Measurements from ENCODE around the gene CRHR2.
"Not testable (repeated sequence)": the region's sequence is repeated elsewhere in the genome, so short reads cannot be mapped to it uniquely, and the experiment has no call there.

Gene CRHR2

DNA sequence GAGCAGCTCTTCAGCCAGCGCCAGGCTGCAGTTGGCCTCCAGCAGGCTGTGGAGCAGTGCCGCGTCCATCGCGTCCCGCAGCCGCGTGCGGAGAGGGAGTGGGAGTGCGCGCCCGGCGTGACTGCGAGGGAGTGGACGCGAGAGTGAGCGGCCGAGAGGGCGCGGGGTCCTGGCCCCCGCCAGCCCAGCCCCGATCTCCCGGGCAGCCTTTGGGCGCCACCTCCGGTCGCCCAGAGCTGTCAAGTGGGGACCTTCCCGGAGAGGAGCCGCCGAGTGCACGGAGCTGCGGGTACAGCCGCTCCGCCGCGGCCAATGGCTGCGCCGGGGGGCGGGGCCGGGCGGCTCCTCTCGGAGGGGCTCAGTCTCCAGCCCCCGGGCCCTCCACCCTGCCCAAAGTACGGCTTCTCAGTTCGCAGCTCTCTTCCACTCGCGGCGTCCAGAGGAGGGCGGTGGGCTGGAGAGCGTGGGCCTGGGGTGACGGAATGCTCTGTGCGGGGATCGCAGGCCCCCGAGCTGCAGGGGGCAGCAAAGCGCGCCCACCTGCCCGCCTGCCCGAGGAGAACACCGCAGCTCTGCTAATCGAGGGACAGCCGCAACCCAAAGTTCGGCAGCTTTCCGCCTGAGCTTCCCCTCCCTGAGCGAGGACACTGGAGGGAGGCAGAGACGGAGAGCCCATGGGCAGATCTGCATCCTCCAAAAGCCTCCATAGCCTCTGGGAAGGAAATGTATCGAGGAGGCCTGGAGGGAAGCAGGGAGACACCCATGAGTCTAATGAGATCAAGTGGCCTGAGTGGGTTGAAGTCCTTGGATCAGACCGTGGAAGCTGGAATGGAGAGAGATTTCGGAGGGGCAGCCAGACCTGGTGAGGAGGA lies at the start of gene CRHR2:
Gene CRHR2, minus strand, starts transcription at position 245 of the 872 bp plus-strand sequence. Its CDS starts 176 bp downstream, at position 69.
- peak; percentile 7 to 42 for DNase-seq

DNA sequence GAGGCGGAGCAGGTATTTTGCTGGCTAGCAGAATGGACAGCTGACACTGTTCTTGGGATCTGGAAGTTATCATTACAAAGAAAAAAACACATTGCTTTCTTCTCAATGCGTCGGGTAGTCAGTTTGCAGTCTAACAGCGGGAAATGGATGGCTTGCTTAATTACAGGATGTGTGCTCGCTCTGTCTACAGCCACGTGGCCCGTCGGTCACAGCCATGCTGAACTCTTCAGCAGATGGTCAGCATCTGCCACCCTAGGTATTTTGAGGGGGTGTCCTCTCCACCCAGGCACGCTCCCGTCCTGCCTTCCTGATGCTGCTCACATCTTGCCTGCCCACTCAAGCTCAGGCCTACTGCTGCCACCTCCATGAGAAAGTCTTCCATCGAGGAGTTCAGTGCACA lies 49.3 kb upstream of the CRHR2 start:
- DNase-seq: no peak

DNA sequence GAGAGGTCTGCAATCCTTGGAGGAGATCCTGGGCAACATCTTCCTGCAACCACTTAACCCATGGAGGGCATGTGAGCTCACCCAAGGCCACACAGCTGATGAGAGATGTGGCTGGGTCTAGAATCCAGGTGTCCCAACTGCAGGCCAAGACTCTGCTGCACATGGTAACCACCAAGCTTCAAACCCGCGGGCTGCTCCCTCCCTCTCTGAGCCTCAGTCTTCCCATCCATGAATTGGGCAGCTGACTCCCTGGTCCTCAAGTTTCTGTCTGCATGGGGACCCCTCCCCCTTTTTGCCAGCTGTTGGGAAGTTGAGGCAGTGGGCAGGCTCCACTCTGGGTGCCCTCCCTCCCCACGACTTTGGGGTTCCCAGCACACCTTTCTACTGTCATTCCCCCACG lies 48.7 kb upstream of the CRHR2 start:
- no peak for DNase-seq

DNA sequence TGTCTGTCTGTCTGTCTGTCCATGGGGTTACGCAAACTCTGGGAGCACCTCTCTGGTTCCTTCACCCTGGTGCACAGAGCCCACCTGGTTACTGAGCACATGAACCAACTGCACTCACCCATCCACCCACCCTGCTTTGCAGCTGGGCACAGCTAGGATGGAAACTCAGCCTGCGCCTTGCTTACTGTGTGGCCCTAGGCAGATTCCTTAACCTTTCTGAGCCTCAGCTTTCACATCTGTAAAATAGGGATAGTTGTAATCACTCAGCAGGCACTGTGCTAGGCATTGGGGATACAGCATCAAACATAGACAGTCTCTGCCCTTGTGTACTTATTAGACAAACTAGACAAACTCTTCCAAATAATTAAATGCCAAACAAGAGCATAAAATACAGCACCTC lies 47.8 kb upstream of the CRHR2 start:
- no peak for DNase-seq

DNA sequence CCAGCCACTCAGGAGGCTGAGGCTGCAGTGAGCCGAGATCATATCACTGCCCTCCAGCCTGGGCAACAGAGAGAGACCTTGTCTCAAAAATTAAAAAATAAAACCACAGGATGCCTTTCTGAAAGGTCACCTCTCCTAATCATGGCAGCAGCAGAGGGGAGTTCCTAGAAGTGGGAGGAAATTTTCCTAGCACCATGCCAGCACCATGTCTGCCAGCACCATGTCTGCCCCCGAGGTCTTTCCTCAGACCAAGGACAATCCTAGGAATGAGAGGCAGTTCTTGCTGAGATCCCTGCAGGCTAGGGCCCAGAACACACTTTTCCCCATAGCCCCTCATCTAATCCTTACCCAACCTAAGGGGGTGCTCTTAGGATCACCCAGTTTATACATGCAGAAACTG lies 47.4 kb upstream of the CRHR2 start:
- no peak for DNase-seq

DNA sequence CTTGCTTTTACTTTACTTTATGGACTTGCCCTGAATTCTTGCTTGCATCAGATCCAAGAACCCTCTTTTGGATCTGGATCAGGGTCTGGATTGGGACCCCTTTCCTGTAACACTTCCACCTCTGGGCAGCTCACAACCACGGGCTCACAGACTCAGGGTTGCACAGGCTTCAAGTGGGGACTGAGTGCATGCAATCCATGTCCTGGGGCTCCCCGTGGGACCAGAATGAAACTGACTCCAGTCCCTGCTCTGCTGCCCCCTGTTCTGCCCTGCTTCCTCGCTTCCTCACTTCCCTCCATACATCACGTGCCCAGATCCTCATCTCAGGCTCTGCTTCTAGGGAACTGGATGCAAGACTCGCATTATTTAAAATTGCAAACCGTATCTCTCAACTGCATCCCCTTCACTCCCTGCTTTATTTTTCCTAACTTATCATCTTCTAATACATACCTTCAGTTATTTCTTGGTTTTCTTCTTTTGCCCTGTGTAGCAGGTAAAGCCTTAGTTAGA lies 46.4 kb upstream of the CRHR2 start:
- no peak for DNase-seq

DNA sequence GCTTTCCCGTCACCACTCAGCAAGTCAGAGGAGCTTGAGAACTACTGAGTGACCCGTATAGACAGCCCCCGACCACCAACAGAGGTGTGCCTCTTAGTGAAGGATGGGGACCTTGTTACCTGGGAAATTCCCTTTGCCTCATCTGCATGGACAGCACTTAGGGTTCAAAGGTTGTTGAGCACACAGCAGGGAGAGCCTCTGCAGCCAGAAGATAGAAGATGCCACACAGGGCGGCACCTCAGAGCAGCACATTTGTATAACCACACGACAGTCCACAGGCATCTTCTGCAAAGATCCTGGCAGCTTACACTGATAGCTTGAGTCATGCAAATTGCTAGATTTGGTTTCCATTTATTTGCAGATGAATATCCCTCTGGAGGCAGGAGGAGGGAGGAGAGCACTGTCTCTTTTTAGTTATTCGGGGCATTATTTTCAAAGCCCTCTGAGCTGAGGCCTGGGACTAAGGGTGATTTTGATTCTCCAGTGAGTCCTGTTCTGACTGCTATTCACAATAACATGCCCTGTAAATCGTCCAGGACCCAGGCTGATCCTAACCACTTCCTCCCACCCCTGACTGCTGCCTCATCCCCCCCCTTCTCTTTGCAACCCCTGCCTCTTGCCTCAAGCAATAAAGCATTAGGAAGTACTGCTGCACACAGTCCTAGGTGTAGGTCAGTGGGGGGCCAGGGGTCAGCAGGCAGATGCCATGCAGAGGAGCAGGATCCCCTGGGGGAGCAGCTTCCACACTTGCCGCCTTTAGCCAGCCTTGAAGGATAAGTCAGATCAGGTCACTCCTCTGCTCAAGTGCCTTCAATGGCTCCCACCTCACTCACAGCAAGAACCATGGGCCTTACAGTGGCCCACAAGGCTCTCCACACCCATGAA lies 45.0 kb upstream of the CRHR2 start:
- DNase-seq: peak; percentile 73 to 79

DNA sequence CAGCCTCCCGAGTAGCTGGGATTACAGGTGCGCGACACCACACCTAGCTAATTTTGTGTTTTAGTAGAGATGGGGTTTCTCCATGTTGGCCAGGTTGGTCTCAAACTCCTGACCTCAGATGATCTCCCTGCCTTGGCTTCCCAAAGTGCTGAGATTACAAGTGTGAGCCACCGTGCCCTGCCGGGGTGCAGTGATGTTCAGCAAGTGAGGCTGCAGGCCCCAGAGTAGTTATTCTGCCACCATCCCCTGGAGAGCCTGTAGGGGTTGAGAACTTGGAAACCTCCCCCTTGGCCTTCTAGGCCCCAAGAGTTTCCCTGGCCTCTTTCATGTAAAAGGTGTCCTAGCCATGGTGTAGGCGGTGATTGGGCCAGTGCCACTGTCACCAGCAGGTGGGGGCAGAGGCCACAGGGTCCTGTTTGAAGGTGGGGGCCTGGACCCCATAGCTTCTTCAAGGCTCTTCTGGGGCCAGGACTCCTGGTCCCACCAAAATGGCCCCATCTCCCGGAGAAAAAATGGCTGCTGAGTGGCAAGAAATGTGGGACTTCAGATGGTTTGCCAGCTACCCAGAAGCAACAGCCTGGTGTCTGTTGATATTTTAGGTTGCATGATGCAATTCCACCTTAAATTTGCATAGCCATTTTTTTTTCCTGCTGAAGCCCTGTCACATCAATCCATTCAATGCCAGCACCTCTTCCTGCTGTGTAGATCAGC lies 44.2 kb upstream of the CRHR2 start:
- DNase-seq: no peak

DNA sequence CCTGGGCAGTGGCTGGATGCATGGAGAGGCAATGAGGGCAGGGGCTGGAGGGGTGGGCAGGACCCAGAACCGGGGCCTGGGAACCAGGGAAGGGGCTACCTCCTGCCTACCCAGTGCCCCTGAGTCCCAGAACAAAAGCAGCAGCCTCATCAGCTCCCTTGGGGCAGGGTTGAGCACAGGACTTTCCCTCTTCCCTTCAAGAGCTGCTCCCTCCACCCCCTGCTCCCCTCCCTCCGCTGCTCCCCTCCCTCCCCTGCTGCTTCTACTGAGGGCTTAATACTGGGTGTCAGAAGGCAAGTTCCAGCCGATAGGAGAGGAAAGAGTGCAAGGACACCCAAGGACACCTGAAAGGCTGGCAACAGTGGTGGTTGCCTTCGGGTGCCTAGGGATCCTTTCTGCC lies 41.5 kb upstream of the CRHR2 start:
- no peak for DNase-seq

DNA sequence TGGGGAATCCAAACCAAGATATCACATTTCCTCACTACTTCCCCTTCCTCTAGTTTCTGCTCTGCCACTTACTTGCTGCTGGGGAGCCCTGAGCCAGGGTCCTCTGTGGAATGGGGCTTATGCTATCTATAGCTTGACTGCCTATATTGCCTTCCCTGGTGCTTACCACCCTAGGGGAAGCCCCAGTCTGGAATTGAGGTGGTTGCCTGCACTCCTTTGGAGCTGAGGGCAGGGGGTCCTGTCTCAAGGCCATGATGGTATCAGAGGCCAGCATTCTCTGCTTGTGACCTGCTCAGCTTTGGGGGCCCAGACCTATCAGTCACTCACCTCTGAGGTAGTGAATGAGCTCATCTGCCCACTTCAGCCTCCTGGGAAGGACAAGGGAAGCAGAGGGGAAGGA lies 40.4 kb upstream of the CRHR2 start:
- DNase-seq: no peak

DNA sequence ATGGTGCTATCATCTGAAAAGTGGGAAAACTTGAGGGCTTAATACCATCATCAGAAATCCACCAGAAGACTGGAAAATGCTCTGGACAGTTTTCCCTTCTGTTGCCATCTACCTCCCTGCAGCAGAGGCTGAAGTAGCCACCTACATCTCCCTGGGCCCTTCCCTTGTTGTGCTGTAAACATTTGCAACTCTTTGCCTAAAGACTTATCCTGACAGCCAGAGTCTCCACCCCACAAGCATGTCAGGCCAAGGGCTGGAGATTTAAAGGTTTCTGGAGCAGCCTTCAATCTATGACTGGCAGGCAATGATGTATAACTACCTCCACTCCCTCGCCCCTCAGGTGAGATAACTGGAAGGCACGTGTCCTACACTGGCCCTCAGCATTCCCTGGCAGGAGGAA lies 39.9 kb upstream of the CRHR2 start:
- no peak for DNase-seq

DNA sequence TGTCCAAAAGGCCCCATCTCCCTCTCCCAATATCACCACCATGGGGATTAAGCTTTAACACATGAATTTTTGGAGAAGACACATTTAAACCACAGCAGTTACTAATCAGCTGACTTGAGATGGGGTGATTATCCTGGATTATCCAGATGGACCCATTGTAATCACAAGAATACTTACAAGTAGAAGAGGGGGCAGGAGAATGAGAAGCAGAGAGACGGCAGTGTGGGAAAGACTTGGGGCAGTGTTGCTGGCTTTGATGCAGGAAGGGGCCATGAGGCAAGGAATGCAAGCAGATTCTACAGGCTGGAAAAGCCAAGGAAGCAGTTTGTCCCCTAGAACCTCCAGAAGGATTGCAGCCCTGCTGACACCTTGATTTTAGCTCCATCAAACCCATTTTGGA lies 39.0 kb upstream of the CRHR2 start:
- DNase-seq: no peak

DNA sequence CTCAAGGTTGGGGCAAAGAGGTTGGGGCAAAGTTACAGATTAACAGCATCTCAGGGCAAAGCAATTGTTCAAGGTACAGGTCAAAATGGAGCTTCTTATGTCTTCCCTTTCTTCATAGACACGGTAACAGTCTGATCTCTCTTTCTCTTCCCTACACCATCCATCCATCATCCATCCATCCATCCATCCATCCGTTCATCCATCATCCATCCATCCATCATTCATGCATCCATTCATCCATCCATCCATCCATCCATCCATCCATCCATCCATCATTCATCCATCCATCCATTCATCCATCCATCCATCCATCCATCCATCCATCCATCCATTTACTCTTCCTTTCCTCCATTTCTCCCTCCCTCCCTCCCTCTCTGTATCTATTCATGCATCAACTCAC lies 37.2 kb upstream of the CRHR2 start:
- not testable (repeated sequence) for DNase-seq

DNA sequence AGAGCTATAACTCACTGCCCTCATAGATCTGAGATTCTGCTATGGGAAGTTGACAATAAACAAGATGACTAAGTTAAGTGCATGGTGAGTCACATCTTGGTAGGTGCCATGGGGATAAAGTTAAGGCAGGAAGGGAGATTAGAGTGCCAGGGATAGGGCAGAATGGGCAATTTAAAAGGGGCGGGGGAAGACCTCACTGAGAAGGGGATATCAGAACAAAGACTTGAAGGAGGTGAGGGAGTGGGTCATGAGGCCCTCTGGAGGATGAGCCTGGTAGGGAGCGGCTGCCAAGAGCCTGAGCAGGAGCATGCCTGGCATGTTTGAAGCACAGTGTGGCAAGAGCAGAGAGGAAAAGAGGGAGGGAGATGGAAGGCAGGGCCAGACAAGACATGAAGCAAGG lies 34.9 kb upstream of the CRHR2 start:
- no peak for DNase-seq

DNA sequence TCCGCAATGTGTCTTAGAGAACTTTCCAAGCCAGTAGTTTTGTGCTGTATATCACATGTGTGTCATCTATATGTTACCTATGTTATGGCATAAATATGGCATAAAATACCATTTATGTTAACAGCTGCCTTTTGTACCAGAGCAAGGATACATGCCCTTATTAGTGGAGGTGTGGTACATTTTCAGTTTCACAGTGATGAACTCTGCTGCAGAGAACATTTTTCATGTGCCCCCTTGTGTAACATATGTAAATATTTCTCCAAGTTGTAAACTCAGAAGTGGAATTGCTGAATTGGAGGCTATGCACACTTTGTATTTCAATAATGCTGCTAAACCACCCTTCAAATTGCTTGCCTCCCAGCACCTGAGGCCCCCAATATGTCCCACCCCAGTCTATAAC lies 31.9 kb upstream of the CRHR2 start:
- DNase-seq: no peak

DNA sequence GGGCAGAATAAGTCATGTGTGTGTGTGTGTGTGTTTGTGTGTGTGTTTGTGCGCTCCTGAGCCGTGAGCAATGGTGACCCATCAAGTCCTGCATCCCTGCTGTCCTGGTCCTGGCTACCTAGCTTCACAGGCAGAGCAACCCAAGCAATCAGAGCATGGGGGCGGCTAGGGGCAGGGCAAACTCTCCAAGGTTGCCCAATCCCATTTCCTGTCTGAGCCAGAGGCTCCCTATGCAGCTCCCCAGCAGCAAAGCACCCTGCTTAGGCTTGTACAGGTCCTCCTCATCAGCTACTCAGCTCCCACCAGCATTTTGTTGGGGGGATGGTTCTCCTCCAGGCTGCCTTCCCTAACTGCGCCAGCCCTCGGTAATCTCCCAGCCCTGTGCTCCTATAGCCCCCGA lies 31.1 kb upstream of the CRHR2 start:
- no peak for DNase-seq

DNA sequence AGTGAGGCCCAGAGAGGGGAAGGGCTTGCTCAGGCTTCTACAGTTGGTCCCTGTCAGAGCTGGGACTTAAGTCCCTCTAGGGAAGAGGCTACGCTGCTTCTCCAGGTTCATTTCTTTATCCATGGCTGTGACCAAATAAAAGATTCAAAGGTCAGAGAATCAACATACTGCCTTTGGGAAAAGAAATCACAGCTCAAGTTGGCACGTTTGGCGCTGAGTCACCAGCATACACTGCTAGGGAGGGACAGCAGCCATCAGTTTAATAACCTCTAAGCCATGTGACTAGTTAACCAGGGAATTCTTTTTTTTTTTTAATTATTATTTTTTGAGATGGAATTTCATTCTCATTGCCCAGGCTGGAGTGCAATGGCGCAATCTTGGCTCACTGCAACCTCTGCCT lies 28.4 kb upstream of the CRHR2 start:
- DNase-seq: no peak

DNA sequence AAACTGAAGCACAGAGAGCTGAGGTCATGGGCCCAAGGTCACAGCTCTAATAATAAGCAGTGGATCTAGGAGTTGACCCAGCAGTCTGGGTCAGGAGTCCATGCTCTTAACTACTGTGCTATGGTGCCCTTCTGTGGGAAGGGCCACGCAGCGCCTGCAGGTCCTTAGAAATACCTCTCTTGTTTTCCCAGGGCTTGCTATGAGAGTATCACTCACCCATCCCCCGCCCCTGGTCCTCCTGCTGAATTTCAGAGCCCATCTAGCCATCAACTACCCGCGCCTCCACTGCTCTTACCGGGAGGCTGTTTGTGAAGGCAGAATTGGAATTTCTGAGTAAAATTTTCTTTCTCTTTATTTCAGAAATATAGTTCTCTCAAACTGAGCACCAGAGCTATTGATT lies 27.3 kb upstream of the CRHR2 start:
- no peak for DNase-seq

DNA sequence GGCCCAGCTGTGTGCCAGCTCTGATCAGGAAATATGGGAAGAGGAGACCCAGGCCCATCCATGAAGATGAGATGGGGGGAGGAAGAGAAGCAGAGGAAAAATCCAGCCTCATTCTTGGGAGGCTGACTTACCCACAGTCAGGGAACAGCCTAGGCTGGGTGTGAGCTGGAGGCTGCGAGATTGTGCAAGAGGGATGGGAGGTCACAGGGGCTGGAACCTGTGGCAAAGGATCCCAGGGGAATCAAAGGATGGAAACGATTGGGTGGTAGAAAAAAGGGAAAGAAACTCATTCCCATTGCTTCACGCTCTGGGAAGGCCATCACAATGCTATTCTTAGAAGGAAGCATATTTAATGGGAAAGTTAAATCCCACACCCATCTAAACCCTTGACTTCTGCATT lies 26.7 kb upstream of the CRHR2 start:
- no peak for DNase-seq

DNA sequence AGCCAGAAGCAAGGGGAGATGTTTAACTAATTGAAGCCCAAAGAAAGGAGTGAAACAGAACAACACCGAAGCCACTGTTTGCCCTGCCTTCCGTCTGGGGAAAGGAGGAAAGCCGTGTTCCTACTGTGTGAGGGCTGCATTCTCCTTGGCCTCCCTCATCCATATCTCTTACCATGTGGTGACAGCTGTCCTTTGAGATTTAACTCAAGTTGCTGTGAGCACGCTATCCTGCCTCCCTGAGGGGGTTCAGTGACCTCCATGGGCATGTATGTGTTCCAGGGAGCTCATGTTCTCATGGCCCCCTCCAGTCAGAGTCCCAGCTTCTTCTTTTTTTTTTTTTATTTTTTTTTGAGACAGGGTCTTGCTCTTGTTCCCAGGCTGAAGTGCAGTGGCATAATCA lies 26.2 kb upstream of the CRHR2 start:
- DNase-seq: no peak

DNA sequence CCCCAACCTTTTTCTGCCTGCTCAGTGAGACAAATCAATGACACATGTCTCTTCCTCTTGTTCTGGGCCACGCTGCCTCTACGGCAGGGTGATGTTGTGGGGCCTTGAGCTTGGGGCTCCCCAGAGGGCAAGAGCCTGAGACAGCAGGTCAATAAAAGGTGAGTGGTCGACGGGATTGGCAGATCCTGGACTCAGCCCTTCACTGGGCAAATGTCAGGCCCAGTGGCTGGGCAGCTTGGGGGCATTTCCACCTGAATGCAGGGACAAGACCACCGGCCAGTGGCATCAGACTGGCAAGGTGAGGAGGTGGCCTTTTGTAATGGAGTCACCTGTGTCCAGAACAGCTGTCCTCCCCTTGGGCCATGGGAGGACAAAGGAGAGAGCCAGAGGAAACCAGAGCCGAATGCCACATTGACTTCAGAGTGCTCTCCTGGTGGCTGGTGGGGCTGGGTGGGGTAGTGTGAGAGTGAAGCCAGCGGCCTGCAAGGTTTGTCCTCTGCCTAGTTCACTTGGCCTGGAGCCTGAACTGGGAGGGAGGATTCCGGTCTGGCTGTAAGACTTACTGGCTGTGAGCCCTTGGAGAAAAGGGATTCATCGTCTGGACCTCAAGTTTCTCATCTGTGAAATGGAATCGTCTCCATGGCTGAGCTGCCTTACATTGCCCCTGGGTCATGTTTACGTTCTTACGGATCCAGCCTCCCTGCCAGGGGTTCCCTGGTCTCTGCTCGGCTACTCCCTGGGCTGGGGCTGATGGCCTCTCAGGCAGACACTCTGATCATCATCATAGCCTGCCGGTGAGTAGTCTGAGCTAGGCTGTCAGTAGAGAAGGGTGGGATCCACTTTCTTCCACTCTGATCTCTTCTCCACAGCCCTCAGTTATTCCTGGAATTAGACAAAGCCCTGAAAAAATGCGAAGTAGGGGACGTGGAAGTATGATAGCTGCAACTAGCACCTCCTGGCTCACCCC lies 25.4 kb upstream of the CRHR2 start:
- no peak for DNase-seq

DNA sequence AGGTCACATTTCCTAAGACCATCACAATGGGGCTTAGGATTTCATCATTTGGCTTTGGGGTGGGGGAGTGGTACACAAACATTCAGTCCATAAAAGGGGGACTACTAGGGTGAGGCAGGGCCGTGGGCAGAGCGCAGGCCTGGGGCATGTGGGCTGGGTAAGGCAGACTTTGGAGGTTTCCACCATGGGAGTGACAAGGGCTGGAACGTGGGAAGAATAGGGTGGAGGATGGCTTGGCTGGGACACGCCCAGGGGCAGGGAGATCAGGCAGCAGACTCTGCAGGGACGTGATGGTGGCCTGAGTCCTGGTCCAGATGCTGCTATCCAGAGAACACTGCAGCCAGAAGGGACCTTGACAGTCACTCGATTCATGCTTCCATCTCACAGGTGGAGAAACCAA lies 24.7 kb upstream of the CRHR2 start:
- no peak for DNase-seq
